HEK293 (cell line): ENCODE data around the gene ATP2B3.
A peak's percentile ranks its signal among the peaks of the same experiment; 100 is the strongest.

ENCODE experiments used
- CTCF ChIA-PET: fragments of 350-600 bp; formaldehyde crosslinking; extraction: SDS; loops from one replicate; lab custom pipeline; 2021; ENCODE audit warnings: antibody characterized with exemption; lab: Yijun Ruan, JAX
- POLR2A ChIA-PET: fragments of 300-600 bp; formaldehyde crosslinking; extraction: SDS; loops from one replicate; lab custom pipeline; 2020; ENCODE audit warnings: antibody characterized with exemption, inconsistent platforms; lab: Yijun Ruan, JAX
- H3K27ac ChIP-seq: fragments of 200-500 bp; sonication (Bioruptor generic); 2 replicates; pipeline ENCODE4 v1.5.1; 2014; ENCODE audit warnings: low read depth, low read length, control low read depth, inconsistent platforms; ENCODE audit errors: extremely low read depth
- H3K36me3 ChIP-seq, 2 experiments: fragments of 200-500 bp in 1 of 2; sonication (Bioruptor generic) in 1 of 2; 1 replicate in 1 of 2; 2 replicates in 1 of 2; pipeline ENCODE4 v1.5.1; 2014 to 2017; ENCODE audit warnings: inconsistent platforms in 2 of 2, low read length in 2 of 2; ENCODE audit not compliant: control insufficient read depth in 2 of 2, insufficient read depth in 1 of 2
- H3K4me1 ChIP-seq: fragments of 200-500 bp; sonication (Bioruptor generic); 2 replicates; pipeline ENCODE4 v1.5.1; 2014; ENCODE audit warnings: mild to moderate bottlenecking, low read length, inconsistent platforms; ENCODE audit not compliant: control insufficient read depth, insufficient read depth
- H3K4me3 ChIP-seq: 2 replicates; pipeline ENCODE4 v1.5.1; 2011; ENCODE audit warnings: low read depth, mild to moderate bottlenecking, control low read depth, low read length, moderate library complexity
- H3K9me3 ChIP-seq: fragments of 200-500 bp; sonication (Bioruptor generic); 2 replicates; pipeline ENCODE4 v1.5.1; 2014; ENCODE audit warnings: low read depth, low read length, inconsistent platforms; ENCODE audit not compliant: control insufficient read depth, insufficient read depth
- GLIS1 ChIP-seq: fragments of 450-650 bp; formaldehyde crosslinking; IDR thresholded peaks from 2 replicates; pipeline ENCODE4 v1.5.1; 2016; ENCODE audit warnings: missing biosample characterization, missing genetic modification characterization
- HOXC10 ChIP-seq: sonication (generic); formaldehyde crosslinking; IDR thresholded peaks from 2 replicates; pipeline ENCODE4 v1.8.1; 2023; ENCODE audit warnings: mild to moderate bottlenecking, missing genetic modification reagents
- IKZF3 ChIP-seq: fragments of 450-650 bp; IDR thresholded peaks from 2 replicates; pipeline ENCODE4 v1.5.0; 2018; ENCODE audit warnings: missing biosample characterization, mild to moderate bottlenecking, missing genetic modification characterization, moderate library complexity
- PBX3 ChIP-seq: sonication (generic); formaldehyde crosslinking; IDR thresholded peaks from 2 replicates; pipeline ENCODE4 v1.8.1; 2022; ENCODE audit warnings: mild to moderate bottlenecking, moderate library complexity, missing genetic modification reagents
- SCRT1 ChIP-seq: fragments of 450-650 bp; formaldehyde crosslinking; IDR thresholded peaks from 2 replicates; pipeline ENCODE4 v1.5.1; 2016; ENCODE audit warnings: missing biosample characterization, missing genetic modification characterization, borderline replicate concordance
- WT1 ChIP-seq: fragments of 450-650 bp; formaldehyde crosslinking; IDR thresholded peaks from 2 replicates; pipeline ENCODE4 v1.5.1; 2016; ENCODE audit warnings: missing biosample characterization, missing genetic modification characterization
- ZIC2 ChIP-seq: fragments of 450-650 bp; formaldehyde crosslinking; IDR thresholded peaks from 2 replicates; pipeline ENCODE4 v1.5.1; 2016; ENCODE audit warnings: missing biosample characterization, missing genetic modification characterization
- ZNF138 ChIP-seq: fragments of 450-650 bp; formaldehyde crosslinking; IDR thresholded peaks from 2 replicates; pipeline ENCODE4 v1.5.1; 2016; ENCODE audit warnings: missing biosample characterization, missing genetic modification characterization, borderline replicate concordance
- ZNF23 ChIP-seq: fragments of 450-650 bp; formaldehyde crosslinking; IDR thresholded peaks from 2 replicates; pipeline ENCODE4 v1.5.1; 2016; ENCODE audit warnings: missing biosample characterization, missing genetic modification characterization, borderline replicate concordance
- ZNF26 ChIP-seq: fragments of 450-650 bp; formaldehyde crosslinking; IDR thresholded peaks from 2 replicates; pipeline ENCODE4 v1.5.1; 2016; ENCODE audit warnings: missing biosample characterization, missing genetic modification characterization
- ZNF394 ChIP-seq: fragments of 450-650 bp; formaldehyde crosslinking; IDR thresholded peaks from 2 replicates; pipeline ENCODE4 v1.5.1; 2016; ENCODE audit warnings: missing biosample characterization, missing genetic modification characterization, mild to moderate bottlenecking, moderate library complexity, borderline replicate concordance
- ZNF488 ChIP-seq: fragments of 450-650 bp; formaldehyde crosslinking; IDR thresholded peaks from 2 replicates; pipeline ENCODE4 v1.5.1; 2016; ENCODE audit warnings: missing biosample characterization, missing genetic modification characterization
- ZNF624 ChIP-seq: fragments of 450-650 bp; formaldehyde crosslinking; IDR thresholded peaks from 2 replicates; pipeline ENCODE4 v1.5.1; 2017; ENCODE audit warnings: missing biosample characterization, missing genetic modification characterization
- ZNF747 ChIP-seq: fragments of 450-650 bp; formaldehyde crosslinking; IDR thresholded peaks from 2 replicates; pipeline ENCODE4 v1.5.1; 2016; ENCODE audit warnings: missing biosample characterization, missing genetic modification characterization
- ZNF837 ChIP-seq: fragments of 450-650 bp; formaldehyde crosslinking; IDR thresholded peaks from 2 replicates; pipeline ENCODE4 v1.5.1; 2016; ENCODE audit warnings: missing biosample characterization, missing genetic modification characterization
- TF ChIP-seq, protein P1 (sequence below): fragments of 450-650 bp; formaldehyde crosslinking; conservative IDR thresholded peaks from 2 replicates; pipeline ENCODE4 v1.5.1; 2016; ENCODE audit warnings: low read depth, missing biosample characterization, missing genetic modification characterization

The ATP2B3 gene

GRCh38 chrX:153501530-153501929 is 15.9 kb upstream of the ATP2B3 start:
- Histone ChIP-seq H3K27ac (no peak overlapping the region), H3K9me3 (no peaks in the 10 kb centered on the region), H3K4me1 (no peaks in the 10 kb centered on the region), H3K36me3 (no peaks in the 10 kb centered on the region), H3K4me3 (no peak overlapping the region)
- no peak for TF ChIP-seq ZNF624 (tag by site-specific recombination)
- TF ChIP-seq IKZF3 (tag by site-specific recombination), result no peak
- TF ChIP-seq SCRT1, result no peak
- 0 out of 2 replicates have a peak, but pooled peaks have one; percentile 2 for TF ChIP-seq GLIS1 (tag by site-specific recombination)
- TF ChIP-seq WT1, result no peak
- POLR2A ChIA-PET, result no interaction called here
- CTCF ChIA-PET, result no interaction called here

DNA sequence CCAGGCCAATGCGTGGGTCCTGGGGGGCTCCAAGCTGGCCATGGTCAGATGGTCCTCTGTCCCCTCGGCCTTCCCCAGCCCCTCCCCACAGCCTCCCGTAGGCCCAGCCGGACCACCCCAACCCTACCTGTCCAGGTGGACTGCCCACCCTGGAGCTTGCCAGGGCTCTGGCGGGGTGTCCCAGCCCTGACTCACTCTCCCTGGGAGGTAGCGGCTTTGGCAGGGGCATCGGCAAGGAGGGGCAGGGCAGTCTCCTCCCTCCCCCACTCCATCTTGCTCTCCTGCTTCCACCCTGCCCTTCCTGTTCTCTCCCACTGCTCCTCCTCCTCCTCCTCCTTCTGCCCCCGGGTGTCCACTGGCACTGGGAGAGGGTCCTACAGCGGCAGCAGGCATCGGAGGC is 15.3 kb upstream of the ATP2B3 start:
- Histone ChIP-seq H3K4me1 (no peaks in the 10 kb centered on the region), H3K9me3 (no peaks in the 10 kb centered on the region), H3K36me3 (no peaks in the 10 kb centered on the region), H3K4me3 (no peak overlapping the region), H3K27ac (no peak overlapping the region)
- ChIA-PET POLR2A (no interaction called here), CTCF (no interaction called here)
- TF ChIP-seq ZIC2, result 0 out of 2 replicates have a peak, but pooled peaks have one; percentile 5
- no peak for TF ChIP-seq PBX3

GRCh38 chrX:153502796-153503195 is 14.6 kb upstream of the ATP2B3 start:
- H3K27ac ChIP-seq, result no peak overlapping the region
- H3K9me3 ChIP-seq, result no peaks in the 10 kb centered on the region
- H3K4me3 ChIP-seq, result no peak overlapping the region
- ChIA-PET CTCF (no interaction called here), POLR2A (no interaction called here)
- TF ChIP-seq ZNF488 (tag by site-specific recombination) (no peak), ZNF138 (tag by site-specific recombination) (no peak), ZNF394 (no peak), ZNF23 (tag by site-specific recombination) (no peak), ZNF747 (tag by site-specific recombination) (no peak), HOXC10 (CRISPR knock-in tag) (no peak), IKZF3 (tag by site-specific recombination) (no peak), ZNF26 (tag by site-specific recombination) (no peak), ZNF837 (no peak)
- TF ChIP-seq, protein P1, sequence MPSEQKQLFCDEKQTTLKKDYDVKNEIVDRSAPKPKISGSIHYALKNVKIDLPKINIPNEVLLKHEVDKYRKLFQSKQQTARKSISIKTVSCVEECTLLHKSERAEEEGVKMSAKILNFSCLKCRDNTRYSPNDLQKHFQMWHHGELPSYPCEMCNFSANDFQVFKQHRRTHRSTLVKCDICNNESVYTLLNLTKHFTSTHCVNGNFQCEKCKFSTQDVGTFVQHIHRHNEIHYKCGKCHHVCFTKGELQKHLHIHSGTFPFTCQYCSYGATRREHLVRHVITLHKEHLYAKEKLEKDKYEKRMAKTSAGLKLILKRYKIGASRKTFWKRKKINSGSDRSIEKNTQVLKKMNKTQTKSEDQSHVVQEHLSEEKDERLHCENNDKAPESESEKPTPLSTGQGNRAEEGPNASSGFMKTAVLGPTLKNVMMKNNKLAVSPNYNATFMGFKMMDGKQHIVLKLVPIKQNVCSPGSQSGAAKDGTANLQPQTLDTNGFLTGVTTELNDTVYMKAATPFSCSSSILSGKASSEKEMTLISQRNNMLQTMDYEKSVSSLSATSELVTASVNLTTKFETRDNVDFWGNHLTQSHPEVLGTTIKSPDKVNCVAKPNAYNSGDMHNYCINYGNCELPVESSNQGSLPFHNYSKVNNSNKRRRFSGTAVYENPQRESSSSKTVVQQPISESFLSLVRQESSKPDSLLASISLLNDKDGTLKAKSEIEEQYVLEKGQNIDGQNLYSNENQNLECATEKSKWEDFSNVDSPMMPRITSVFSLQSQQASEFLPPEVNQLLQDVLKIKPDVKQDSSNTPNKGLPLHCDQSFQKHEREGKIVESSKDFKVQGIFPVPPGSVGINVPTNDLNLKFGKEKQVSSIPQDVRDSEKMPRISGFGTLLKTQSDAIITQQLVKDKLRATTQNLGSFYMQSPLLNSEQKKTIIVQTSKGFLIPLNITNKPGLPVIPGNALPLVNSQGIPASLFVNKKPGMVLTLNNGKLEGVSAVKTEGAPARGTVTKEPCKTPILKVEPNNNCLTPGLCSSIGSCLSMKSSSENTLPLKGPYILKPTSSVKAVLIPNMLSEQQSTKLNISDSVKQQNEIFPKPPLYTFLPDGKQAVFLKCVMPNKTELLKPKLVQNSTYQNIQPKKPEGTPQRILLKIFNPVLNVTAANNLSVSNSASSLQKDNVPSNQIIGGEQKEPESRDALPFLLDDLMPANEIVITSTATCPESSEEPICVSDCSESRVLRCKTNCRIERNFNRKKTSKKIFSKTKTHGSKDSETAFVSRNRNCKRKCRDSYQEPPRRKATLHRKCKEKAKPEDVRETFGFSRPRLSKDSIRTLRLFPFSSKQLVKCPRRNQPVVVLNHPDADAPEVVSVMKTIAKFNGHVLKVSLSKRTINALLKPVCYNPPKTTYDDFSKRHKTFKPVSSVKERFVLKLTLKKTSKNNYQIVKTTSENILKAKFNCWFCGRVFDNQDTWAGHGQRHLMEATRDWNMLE, result no peak
- no peaks in the 10 kb centered on the region for H3K36me3 ChIP-seq
- H3K4me1 ChIP-seq, result no peaks in the 10 kb centered on the region
